ENCODE data around the gene TMEM163.

TMEM163 gene

GRCh38 chr2:134610871-134611270 is 107.9 kb downstream of the TMEM163 start:
- Histone ChIP-seq H4K20me1 (ENCODE audit: insufficient read depth, low read length) (no peaks in the 10 kb centered on the region), H3K4me2 (ENCODE audit: low read length) (no peak overlapping the region), H3K9me3 (ENCODE audit: low read length) (peaks cover 7% of the 10 kb centered on the region), H3K79me2 (ENCODE audit: insufficient read depth, low read length) (no peaks in the 10 kb centered on the region), H3F3A (ENCODE audit: insufficient read depth, low read length) (no peaks in the 10 kb centered on the region), H3K36me3 (ENCODE audit: insufficient read depth, low read length) (no peaks in the 10 kb centered on the region), H3K4me1 (ENCODE audit: insufficient read depth, low read length, severe bottlenecking) (no peaks in the 10 kb centered on the region), H2AFZ (ENCODE audit: low read length) (no peak overlapping the region), H3K27ac (ENCODE audit: low read depth, low read length, poor library complexity, severe bottlenecking) (no peak overlapping the region), H3K9me2 (ENCODE audit: low read depth, low read length) (no peaks in the 10 kb centered on the region), H3K27me3 (ENCODE audit: insufficient read depth, low read length) (no peaks in the 10 kb centered on the region), H3K9ac (ENCODE audit: low read length) (no peak overlapping the region), H3K4me3 (ENCODE audit: low read depth, low read length, poor library complexity, severe bottlenecking) (no peak overlapping the region)
- TF ChIP-seq CTCF (IDR thresholded peaks at IDR 0.05; ENCODE audit: low read length) (no peak), EZH2 (IDR thresholded peaks at IDR 0.05; ENCODE audit: borderline replicate concordance, low read length) (no peak)

GRCh38 chr2:134609924-134610513 is 108.8 kb downstream of the TMEM163 start:
- H2AFZ ChIP-seq (ENCODE audit: low read length) = no peak overlapping the region
- no peak overlapping the region for H3K4me3 ChIP-seq (ENCODE audit: low read depth, low read length, poor library complexity, severe bottlenecking)
- no peaks in the 10 kb centered on the region for H3K4me1 ChIP-seq (ENCODE audit: insufficient read depth, low read length, severe bottlenecking)
- H3K4me2 ChIP-seq (ENCODE audit: low read length) = no peak overlapping the region
- H3K9ac ChIP-seq (ENCODE audit: low read length) = no peak overlapping the region
- no peaks in the 10 kb centered on the region for H3K9me2 ChIP-seq (ENCODE audit: low read depth, low read length)
- no peaks in the 10 kb centered on the region for H3K36me3 ChIP-seq (ENCODE audit: insufficient read depth, low read length)
- no peak overlapping the region for H3K27ac ChIP-seq (ENCODE audit: low read depth, low read length, poor library complexity, severe bottlenecking)
- H4K20me1 ChIP-seq (ENCODE audit: insufficient read depth, low read length) = no peaks in the 10 kb centered on the region
- peaks cover 7% of the 10 kb centered on the region for H3K9me3 ChIP-seq (ENCODE audit: low read length)
- H3K27me3 ChIP-seq (ENCODE audit: insufficient read depth, low read length) = no peaks in the 10 kb centered on the region
- no peaks in the 10 kb centered on the region for H3F3A ChIP-seq (ENCODE audit: insufficient read depth, low read length)
- no peaks in the 10 kb centered on the region for H3K79me2 ChIP-seq (ENCODE audit: insufficient read depth, low read length)
- TF ChIP-seq EZH2 (IDR thresholded peaks at IDR 0.05; ENCODE audit: borderline replicate concordance, low read length) (no peak), CTCF (IDR thresholded peaks at IDR 0.05; ENCODE audit: low read length) (no peak)

GRCh38 chr2:134603966-134604365 is 114.8 kb downstream of the TMEM163 start:
- no peaks in the 10 kb centered on the region for H3K36me3 ChIP-seq (ENCODE audit: insufficient read depth, low read length)
- no peaks in the 10 kb centered on the region for H3F3A ChIP-seq (ENCODE audit: insufficient read depth, low read length)
- H3K27ac ChIP-seq (ENCODE audit: low read depth, low read length, poor library complexity, severe bottlenecking) = no peak overlapping the region
- no peak overlapping the region for H2AFZ ChIP-seq (ENCODE audit: low read length)
- H3K4me3 ChIP-seq (ENCODE audit: low read depth, low read length, poor library complexity, severe bottlenecking) = no peak overlapping the region
- no peak for TF ChIP-seq CTCF (IDR thresholded peaks at IDR 0.05; ENCODE audit: low read length)
- TF ChIP-seq EZH2 (IDR thresholded peaks at IDR 0.05; ENCODE audit: borderline replicate concordance, low read length) = no peak
- H4K20me1 ChIP-seq (ENCODE audit: insufficient read depth, low read length) = no peaks in the 10 kb centered on the region
- H3K79me2 ChIP-seq (ENCODE audit: insufficient read depth, low read length) = no peaks in the 10 kb centered on the region
- no peaks in the 10 kb centered on the region for H3K9me3 ChIP-seq (ENCODE audit: low read length)
- H3K4me2 ChIP-seq (ENCODE audit: low read length) = no peak overlapping the region
- no peaks in the 10 kb centered on the region for H3K9me2 ChIP-seq (ENCODE audit: low read depth, low read length)
- H3K9ac ChIP-seq (ENCODE audit: low read length) = no peak overlapping the region
- H3K27me3 ChIP-seq (ENCODE audit: insufficient read depth, low read length) = no peaks in the 10 kb centered on the region
- H3K4me1 ChIP-seq (ENCODE audit: insufficient read depth, low read length, severe bottlenecking) = no peaks in the 10 kb centered on the region

Data from OCI-LY1 (cell line).